SK-N-SH (cell line): ENCODE results near the gene NSD2.

Experiments used
- CTCF ChIP-seq: fragments of 200-600 bp; sonication (generic); IDR thresholded peaks from 2 replicates; pipeline ENCODE4 v1.6.1; 2017; ENCODE audit warnings: antibody characterized with exemption, mild to moderate bottlenecking, moderate library complexity
- EZH2phosphoT487 ChIP-seq: fragments of 200-600 bp; sonication (generic); IDR thresholded peaks from 2 replicates; pipeline ENCODE4 v1.6.1; 2017; ENCODE audit warnings: low read depth, mixed run types, mild to moderate bottlenecking, antibody characterized with exemption, moderate library complexity, borderline replicate concordance
- GABPA ChIP-seq: IDR thresholded peaks from 2 replicates; pipeline ENCODE4 v1.4.0; 2012; ENCODE audit warnings: low read depth, mild to moderate bottlenecking
- GATA2 ChIP-seq: sonication (generic); formaldehyde crosslinking; IDR thresholded peaks from 2 replicates; pipeline ENCODE4 v1.5.0; 2020; ENCODE audit warnings: mild to moderate bottlenecking, missing genetic modification reagents
- JUND ChIP-seq: IDR thresholded peaks from 2 replicates; pipeline ENCODE4 v1.4.0; 2012
- POLR2AphosphoS5 ChIP-seq: IDR thresholded peaks from 2 replicates; pipeline ENCODE4 v1.6.1; 2012; ENCODE audit warnings: low read depth, low read length
- RAD21 ChIP-seq: IDR thresholded peaks from 2 replicates; pipeline ENCODE4 v1.6.1; 2012; ENCODE audit warnings: mild to moderate bottlenecking, low read length
- RCOR1 ChIP-seq: fragments of 150-350 bp; IDR thresholded peaks from 2 replicates; pipeline ENCODE4 v1.6.1; 2017; ENCODE audit warnings: antibody characterized with exemption, low read length
- RXRA ChIP-seq: IDR thresholded peaks from 2 replicates; pipeline ENCODE4 v1.4.0; 2012; ENCODE audit warnings: low read depth, mild to moderate bottlenecking, borderline replicate concordance
- SIN3A ChIP-seq: IDR thresholded peaks from 2 replicates; pipeline ENCODE4 v1.6.1; 2012; ENCODE audit warnings: low read depth, mild to moderate bottlenecking, low read length, moderate library complexity, borderline replicate concordance

- TF ChIP-seq SIN3A (no peak), POLR2AphosphoS5 (no peak), GABPA (no peak), CTCF (no peak), RAD21 (no peak), RCOR1 (no peak), JUND (no peak), GATA2 (no peak), EZH2phosphoT487 (no peak), RXRA (no peak)
These were observed 7.7 kb upstream of the NSD2 start for GRCh38 chr4:1863297-1864033.
